ENCODE measurements around the gene EMC7.

The EMC7 gene

DNA sequence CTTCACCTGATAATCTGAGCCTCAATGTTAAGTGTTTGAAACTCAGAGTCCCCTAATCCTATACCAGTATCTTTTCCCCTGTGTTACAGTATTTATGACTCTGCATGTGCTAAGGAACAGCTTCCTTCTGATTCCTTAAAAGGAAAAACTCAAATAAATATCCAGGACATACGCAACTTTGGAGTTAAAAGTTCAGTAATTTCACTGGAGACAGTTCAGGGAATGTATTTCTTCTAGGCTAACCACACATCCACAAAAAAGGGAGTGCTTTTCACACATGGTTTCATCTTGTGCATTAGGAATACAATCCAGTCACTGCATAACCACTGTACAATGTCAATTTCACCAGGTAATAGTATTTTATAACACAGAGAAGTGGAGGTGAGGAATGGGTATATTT is 31.2 kb upstream of the EMC7 start:
- Histone ChIP-seq H3F3A (ENCODE audit: control insufficient read depth, insufficient read depth) (no peaks in the 10 kb centered on the region), H3K27ac (ENCODE audit: low read depth, low read length) (no peak overlapping the region), H3K79me2 (ENCODE audit: control insufficient read depth, low read length) (no peaks in the 10 kb centered on the region), H3K27me3 (ENCODE audit: control insufficient read depth, low read length) (no peaks in the 10 kb centered on the region), H3K4me2 (ENCODE audit: low read length) (no peak overlapping the region), H3K36me3 (ENCODE audit: control insufficient read depth, low read length) (no peaks in the 10 kb centered on the region), H3K9me2 (replicated peaks; ENCODE audit: control insufficient read depth, low read length) (no peaks in the 10 kb centered on the region), H4K20me1 (ENCODE audit: control insufficient read depth, insufficient read depth, low read depth, low read length) (no peaks in the 10 kb centered on the region), H3K9me3 (ENCODE audit: control insufficient read depth, insufficient read depth, low read length) (no peaks in the 10 kb centered on the region), H3K4me1 (ENCODE audit: control insufficient read depth, low read length) (no peaks in the 10 kb centered on the region), H3K4me3 (ENCODE audit: low read length) (no peak overlapping the region)
- TF ChIP-seq EZH2phosphoT487 (IDR thresholded peaks at IDR 0.05; ENCODE audit: borderline replicate concordance, low read length) = no peak
- TF ChIP-seq, protein P1, sequence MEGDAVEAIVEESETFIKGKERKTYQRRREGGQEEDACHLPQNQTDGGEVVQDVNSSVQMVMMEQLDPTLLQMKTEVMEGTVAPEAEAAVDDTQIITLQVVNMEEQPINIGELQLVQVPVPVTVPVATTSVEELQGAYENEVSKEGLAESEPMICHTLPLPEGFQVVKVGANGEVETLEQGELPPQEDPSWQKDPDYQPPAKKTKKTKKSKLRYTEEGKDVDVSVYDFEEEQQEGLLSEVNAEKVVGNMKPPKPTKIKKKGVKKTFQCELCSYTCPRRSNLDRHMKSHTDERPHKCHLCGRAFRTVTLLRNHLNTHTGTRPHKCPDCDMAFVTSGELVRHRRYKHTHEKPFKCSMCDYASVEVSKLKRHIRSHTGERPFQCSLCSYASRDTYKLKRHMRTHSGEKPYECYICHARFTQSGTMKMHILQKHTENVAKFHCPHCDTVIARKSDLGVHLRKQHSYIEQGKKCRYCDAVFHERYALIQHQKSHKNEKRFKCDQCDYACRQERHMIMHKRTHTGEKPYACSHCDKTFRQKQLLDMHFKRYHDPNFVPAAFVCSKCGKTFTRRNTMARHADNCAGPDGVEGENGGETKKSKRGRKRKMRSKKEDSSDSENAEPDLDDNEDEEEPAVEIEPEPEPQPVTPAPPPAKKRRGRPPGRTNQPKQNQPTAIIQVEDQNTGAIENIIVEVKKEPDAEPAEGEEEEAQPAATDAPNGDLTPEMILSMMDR (IDR thresholded peaks at IDR 0.05; ENCODE audit: low read depth, low read length, poor library complexity, severe bottlenecking) = no peak

DNA sequence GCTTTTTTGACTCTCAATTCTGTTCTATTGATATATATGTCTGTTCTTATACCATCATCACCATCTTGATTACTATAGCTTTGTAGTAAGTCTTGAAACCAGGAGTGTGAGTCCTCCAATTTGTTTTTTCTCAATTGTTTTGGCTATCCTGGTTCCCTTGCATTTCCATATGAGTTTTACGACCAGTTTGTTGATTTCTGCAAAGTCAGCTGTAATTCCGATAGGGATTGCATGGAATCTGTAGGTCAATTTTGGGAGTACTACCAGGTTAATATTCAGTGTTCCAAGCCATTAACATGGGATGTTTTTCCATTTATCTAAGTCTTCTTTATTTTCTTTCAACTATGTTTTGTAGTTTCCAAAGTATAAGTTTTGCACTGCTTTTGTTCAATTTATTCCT is 27.2 kb upstream of the EMC7 start:
- no peaks in the 10 kb centered on the region for H3K9me3 ChIP-seq (ENCODE audit: control insufficient read depth, insufficient read depth, low read length)
- no peaks in the 10 kb centered on the region for H3F3A ChIP-seq (ENCODE audit: control insufficient read depth, insufficient read depth)
- no peaks in the 10 kb centered on the region for H4K20me1 ChIP-seq (ENCODE audit: control insufficient read depth, insufficient read depth, low read depth, low read length)
- no peaks in the 10 kb centered on the region for H3K9me2 ChIP-seq (replicated peaks; ENCODE audit: control insufficient read depth, low read length)
- H3K36me3 ChIP-seq (ENCODE audit: control insufficient read depth, low read length) = no peaks in the 10 kb centered on the region
- no peaks in the 10 kb centered on the region for H3K79me2 ChIP-seq (ENCODE audit: control insufficient read depth, low read length)
- H3K4me2 ChIP-seq (ENCODE audit: low read length) = no peak overlapping the region
- H3K4me3 ChIP-seq (ENCODE audit: low read length) = no peak overlapping the region
- TF ChIP-seq, protein P1 (IDR thresholded peaks at IDR 0.05; ENCODE audit: low read depth, low read length, poor library complexity, severe bottlenecking) = no peak
- no peak for TF ChIP-seq EZH2phosphoT487 (IDR thresholded peaks at IDR 0.05; ENCODE audit: borderline replicate concordance, low read length)
- H3K27me3 ChIP-seq (ENCODE audit: control insufficient read depth, low read length) = peaks cover 6% of the 10 kb centered on the region; the same call in 1 of the 2 replicates
- H3K27ac ChIP-seq (ENCODE audit: low read depth, low read length) = no peak overlapping the region
- no peaks in the 10 kb centered on the region for H3K4me1 ChIP-seq (ENCODE audit: control insufficient read depth, low read length)

DNA sequence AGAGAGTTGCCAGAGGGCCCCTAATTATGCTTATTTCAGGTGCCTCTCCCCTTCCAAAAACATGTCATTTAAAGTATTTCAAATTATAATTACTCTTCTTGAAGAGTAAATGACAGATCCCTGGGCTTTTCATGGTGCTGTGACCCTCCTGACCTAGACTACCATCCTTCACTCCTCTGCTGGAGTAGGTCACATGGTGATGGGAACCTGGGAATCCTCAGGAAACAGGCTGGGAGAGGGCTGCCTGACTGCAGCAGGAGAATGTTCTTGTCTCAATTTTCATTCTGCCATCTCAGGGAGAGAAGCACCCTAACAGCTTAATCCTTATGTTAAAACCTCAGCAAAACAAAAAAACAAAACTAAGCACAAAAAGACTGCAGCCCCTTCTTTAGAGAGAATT is 24.9 kb upstream of the EMC7 start:
- Histone ChIP-seq H4K20me1 (ENCODE audit: control insufficient read depth, insufficient read depth, low read depth, low read length) (no peaks in the 10 kb centered on the region), H3K4me2 (ENCODE audit: low read length) (no peak overlapping the region)

More for the DNA sequence above, 24.9 kb upstream of the EMC7 start:
- H3K4me1 ChIP-seq (ENCODE audit: control insufficient read depth, low read length) = no peaks in the 10 kb centered on the region
- peaks cover 6% of the 10 kb centered on the region; the same call in 1 of the 2 replicates for H3K27me3 ChIP-seq (ENCODE audit: control insufficient read depth, low read length)
- TF ChIP-seq, protein P1 (IDR thresholded peaks at IDR 0.05; ENCODE audit: low read depth, low read length, poor library complexity, severe bottlenecking) = no peak
- TF ChIP-seq EZH2phosphoT487 (IDR thresholded peaks at IDR 0.05; ENCODE audit: borderline replicate concordance, low read length) = no peak
- no peak overlapping the region for H3K4me3 ChIP-seq (ENCODE audit: low read length)
- H3K9me3 ChIP-seq (ENCODE audit: control insufficient read depth, insufficient read depth, low read length) = no peaks in the 10 kb centered on the region
- H3K9me2 ChIP-seq (replicated peaks; ENCODE audit: control insufficient read depth, low read length) = no peaks in the 10 kb centered on the region
- no peaks in the 10 kb centered on the region for H3F3A ChIP-seq (ENCODE audit: control insufficient read depth, insufficient read depth)
- H3K79me2 ChIP-seq (ENCODE audit: control insufficient read depth, low read length) = no peaks in the 10 kb centered on the region
- no peaks in the 10 kb centered on the region for H3K36me3 ChIP-seq (ENCODE audit: control insufficient read depth, low read length)
- no peak overlapping the region for H3K27ac ChIP-seq (ENCODE audit: low read depth, low read length)

Measured in DOHH2 (cell line).